ENCODE measurements around the gene TRMT1. TPM values are rescaled to one million over a fixed set of nuclear protein-coding genes. Genes with fewer than 3 reads are reported as not detected.

Gene TRMT1
- total and polyA plus RNA-seq, 2 of the 8 experiments (the other 6 are each of a cell fraction or from before 2014, with no cell fraction given) = 77.4 to 99.3 TPM

DNA sequence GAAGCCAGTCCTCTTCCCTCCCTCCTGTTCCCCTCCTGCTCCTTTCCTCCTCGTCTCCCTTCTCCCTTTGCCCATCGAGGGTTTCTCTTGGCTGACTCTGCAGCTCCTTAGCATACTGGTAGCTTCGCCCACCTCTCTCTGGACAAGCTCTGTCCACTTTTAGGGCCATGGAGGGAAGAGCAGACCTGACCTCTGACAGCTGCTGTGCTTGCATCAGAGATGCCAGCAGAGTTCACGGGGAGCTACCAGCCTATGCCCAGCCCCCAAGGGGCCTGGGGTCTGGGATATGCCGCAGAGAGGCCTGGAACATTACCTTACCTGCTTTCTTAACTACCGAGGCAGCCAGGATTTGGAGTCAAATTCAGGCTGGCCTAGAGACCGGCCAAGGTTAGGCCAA is 33.5 kb downstream of the TRMT1 start (continued):
- TF ChIP-seq, protein P1, sequence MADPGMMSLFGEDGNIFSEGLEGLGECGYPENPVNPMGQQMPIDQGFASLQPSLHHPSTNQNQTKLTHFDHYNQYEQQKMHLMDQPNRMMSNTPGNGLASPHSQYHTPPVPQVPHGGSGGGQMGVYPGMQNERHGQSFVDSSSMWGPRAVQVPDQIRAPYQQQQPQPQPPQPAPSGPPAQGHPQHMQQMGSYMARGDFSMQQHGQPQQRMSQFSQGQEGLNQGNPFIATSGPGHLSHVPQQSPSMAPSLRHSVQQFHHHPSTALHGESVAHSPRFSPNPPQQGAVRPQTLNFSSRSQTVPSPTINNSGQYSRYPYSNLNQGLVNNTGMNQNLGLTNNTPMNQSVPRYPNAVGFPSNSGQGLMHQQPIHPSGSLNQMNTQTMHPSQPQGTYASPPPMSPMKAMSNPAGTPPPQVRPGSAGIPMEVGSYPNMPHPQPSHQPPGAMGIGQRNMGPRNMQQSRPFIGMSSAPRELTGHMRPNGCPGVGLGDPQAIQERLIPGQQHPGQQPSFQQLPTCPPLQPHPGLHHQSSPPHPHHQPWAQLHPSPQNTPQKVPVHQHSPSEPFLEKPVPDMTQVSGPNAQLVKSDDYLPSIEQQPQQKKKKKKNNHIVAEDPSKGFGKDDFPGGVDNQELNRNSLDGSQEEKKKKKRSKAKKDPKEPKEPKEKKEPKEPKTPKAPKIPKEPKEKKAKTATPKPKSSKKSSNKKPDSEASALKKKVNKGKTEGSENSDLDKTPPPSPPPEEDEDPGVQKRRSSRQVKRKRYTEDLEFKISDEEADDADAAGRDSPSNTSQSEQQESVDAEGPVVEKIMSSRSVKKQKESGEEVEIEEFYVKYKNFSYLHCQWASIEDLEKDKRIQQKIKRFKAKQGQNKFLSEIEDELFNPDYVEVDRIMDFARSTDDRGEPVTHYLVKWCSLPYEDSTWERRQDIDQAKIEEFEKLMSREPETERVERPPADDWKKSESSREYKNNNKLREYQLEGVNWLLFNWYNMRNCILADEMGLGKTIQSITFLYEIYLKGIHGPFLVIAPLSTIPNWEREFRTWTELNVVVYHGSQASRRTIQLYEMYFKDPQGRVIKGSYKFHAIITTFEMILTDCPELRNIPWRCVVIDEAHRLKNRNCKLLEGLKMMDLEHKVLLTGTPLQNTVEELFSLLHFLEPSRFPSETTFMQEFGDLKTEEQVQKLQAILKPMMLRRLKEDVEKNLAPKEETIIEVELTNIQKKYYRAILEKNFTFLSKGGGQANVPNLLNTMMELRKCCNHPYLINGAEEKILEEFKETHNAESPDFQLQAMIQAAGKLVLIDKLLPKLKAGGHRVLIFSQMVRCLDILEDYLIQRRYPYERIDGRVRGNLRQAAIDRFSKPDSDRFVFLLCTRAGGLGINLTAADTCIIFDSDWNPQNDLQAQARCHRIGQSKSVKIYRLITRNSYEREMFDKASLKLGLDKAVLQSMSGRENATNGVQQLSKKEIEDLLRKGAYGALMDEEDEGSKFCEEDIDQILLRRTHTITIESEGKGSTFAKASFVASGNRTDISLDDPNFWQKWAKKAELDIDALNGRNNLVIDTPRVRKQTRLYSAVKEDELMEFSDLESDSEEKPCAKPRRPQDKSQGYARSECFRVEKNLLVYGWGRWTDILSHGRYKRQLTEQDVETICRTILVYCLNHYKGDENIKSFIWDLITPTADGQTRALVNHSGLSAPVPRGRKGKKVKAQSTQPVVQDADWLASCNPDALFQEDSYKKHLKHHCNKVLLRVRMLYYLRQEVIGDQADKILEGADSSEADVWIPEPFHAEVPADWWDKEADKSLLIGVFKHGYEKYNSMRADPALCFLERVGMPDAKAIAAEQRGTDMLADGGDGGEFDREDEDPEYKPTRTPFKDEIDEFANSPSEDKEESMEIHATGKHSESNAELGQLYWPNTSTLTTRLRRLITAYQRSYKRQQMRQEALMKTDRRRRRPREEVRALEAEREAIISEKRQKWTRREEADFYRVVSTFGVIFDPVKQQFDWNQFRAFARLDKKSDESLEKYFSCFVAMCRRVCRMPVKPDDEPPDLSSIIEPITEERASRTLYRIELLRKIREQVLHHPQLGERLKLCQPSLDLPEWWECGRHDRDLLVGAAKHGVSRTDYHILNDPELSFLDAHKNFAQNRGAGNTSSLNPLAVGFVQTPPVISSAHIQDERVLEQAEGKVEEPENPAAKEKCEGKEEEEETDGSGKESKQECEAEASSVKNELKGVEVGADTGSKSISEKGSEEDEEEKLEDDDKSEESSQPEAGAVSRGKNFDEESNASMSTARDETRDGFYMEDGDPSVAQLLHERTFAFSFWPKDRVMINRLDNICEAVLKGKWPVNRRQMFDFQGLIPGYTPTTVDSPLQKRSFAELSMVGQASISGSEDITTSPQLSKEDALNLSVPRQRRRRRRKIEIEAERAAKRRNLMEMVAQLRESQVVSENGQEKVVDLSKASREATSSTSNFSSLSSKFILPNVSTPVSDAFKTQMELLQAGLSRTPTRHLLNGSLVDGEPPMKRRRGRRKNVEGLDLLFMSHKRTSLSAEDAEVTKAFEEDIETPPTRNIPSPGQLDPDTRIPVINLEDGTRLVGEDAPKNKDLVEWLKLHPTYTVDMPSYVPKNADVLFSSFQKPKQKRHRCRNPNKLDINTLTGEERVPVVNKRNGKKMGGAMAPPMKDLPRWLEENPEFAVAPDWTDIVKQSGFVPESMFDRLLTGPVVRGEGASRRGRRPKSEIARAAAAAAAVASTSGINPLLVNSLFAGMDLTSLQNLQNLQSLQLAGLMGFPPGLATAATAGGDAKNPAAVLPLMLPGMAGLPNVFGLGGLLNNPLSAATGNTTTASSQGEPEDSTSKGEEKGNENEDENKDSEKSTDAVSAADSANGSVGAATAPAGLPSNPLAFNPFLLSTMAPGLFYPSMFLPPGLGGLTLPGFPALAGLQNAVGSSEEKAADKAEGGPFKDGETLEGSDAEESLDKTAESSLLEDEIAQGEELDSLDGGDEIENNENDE (IDR thresholded peaks at IDR 0.05; ENCODE audit: insufficient replicate concordance, low read length) = no peak
- TF ChIP-seq TEAD4 (IDR thresholded peaks at IDR 0.05; ENCODE audit: low read depth, low read length) = no peak
- TF ChIP-seq SP1 (IDR thresholded peaks at IDR 0.05; ENCODE audit: low read depth, low read length) = no peak
- no peak for TF ChIP-seq SAP30 (IDR thresholded peaks at IDR 0.05; ENCODE audit: insufficient read depth, insufficient replicate concordance, low read length)
- no peak for TF ChIP-seq RFX5 (IDR thresholded peaks at IDR 0.05; ENCODE audit: borderline replicate concordance, low read depth, low read length)
- TF ChIP-seq NANOG (IDR thresholded peaks at IDR 0.05; ENCODE audit: insufficient read depth, low read depth, low read length, poor library complexity, severe bottlenecking) = no peak
- TF ChIP-seq, protein P2, sequence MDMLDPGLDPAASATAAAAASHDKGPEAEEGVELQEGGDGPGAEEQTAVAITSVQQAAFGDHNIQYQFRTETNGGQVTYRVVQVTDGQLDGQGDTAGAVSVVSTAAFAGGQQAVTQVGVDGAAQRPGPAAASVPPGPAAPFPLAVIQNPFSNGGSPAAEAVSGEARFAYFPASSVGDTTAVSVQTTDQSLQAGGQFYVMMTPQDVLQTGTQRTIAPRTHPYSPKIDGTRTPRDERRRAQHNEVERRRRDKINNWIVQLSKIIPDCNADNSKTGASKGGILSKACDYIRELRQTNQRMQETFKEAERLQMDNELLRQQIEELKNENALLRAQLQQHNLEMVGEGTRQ (IDR thresholded peaks at IDR 0.05; ENCODE audit: low read length) = no peak
- TF ChIP-seq CHD1 (IDR thresholded peaks at IDR 0.05; ENCODE audit: low read depth, low read length) = no peak
- TF ChIP-seq POU5F1 (IDR thresholded peaks at IDR 0.05; ENCODE audit: low read depth, low read length) = no peak
- TF ChIP-seq PHF8 (conservative IDR thresholded peaks at IDR 0.05; ENCODE audit: low read depth, low read length) = no peak
- TF ChIP-seq EGR1 (IDR thresholded peaks at IDR 0.05; ENCODE audit: borderline replicate concordance, low read depth, low read length) = no peak

Data from H1 (cell line).